CD8-positive, alpha-beta memory T cell (primary cell): ENCODE measurements around the gene KIFC3. TPM values are rescaled to one million over a fixed set of nuclear protein-coding genes. Genes with fewer than 3 reads are reported as not detected.
"Not testable (repeated sequence)": the region's sequence is repeated elsewhere in the genome, so short reads cannot be mapped to it uniquely, and the experiment has no call there.

Experiments
- CTCF ChIA-PET: fragments of 350-600 bp; sonication (Branson Sonifier 250); formaldehyde crosslinking; loops from one replicate; lab custom pipeline; 2021; ENCODE audit warnings: antibody characterized with exemption; lab: Charles Lee
- POLR2A ChIA-PET: fragments of 350-600 bp; sonication (Branson Sonifier 250); formaldehyde crosslinking; loops from one replicate; lab custom pipeline; 2021; ENCODE audit warnings: antibody characterized with exemption; lab: Charles Lee
- DNase-seq, 5 donors: peaks; one replicate each; pipeline versions ENCODE4 v3.0.0 to v3.0.0-alpha.2; 2020 to 2022; ENCODE audit warnings: mixed read lengths in 1 of 5
- H3K27ac ChIP-seq: one replicate; pipeline ENCODE4 v1.7.0; 2013; ENCODE audit warnings: low read depth, mild to moderate bottlenecking, low read length, moderate library complexity
- H3K27me3 ChIP-seq: 2 replicates; pipeline ENCODE4 v1.7.0; 2013; ENCODE audit warnings: low read length, mild to moderate bottlenecking; ENCODE audit not compliant: insufficient read depth, poor library complexity, severe bottlenecking
- H3K36me3 ChIP-seq: 2 replicates; pipeline ENCODE4 v1.7.0; 2013; ENCODE audit warnings: mild to moderate bottlenecking, low read length, moderate library complexity; ENCODE audit not compliant: insufficient read depth
- H3K4me1 ChIP-seq: 2 replicates; pipeline ENCODE4 v1.7.0; 2013; ENCODE audit warnings: mild to moderate bottlenecking, low read length, moderate library complexity; ENCODE audit not compliant: insufficient read depth
- H3K4me3 ChIP-seq: 2 replicates; pipeline ENCODE4 v1.7.0; 2013; ENCODE audit warnings: mild to moderate bottlenecking, low read length
- H3K9me3 ChIP-seq: 2 replicates; pipeline ENCODE4 v1.7.0; 2013; ENCODE audit warnings: mild to moderate bottlenecking, low read length
- H3K27ac Mint-ChIP-seq, 8 donors: one replicate each; pipeline ENCODE4 v1.8.0; 2020 to 2021; ENCODE audit warnings: mixed read lengths in 8 of 8, mild to moderate bottlenecking in 6 of 8, inconsistent platforms in 3 of 8, moderate library complexity in 3 of 8
- H3K27me3 Mint-ChIP-seq, 2 donors: one replicate each; pipeline ENCODE4 v1.8.0; 2020 to 2021; ENCODE audit warnings: mixed read lengths in 2 of 2, mild to moderate bottlenecking in 1 of 2, moderate library complexity in 1 of 2
- H3K36me3 Mint-ChIP-seq, 3 donors: one replicate each; pipeline ENCODE4 v1.8.0; 2020 to 2021; ENCODE audit warnings: mixed read lengths in 3 of 3, inconsistent platforms in 1 of 3, mild to moderate bottlenecking in 1 of 3
- H3K4me1 Mint-ChIP-seq, 3 donors: one replicate each; pipeline ENCODE4 v1.8.0; 2020 to 2021; ENCODE audit warnings: mixed read lengths in 3 of 3, inconsistent platforms in 1 of 3, mild to moderate bottlenecking in 1 of 3
- H3K4me3 Mint-ChIP-seq, 7 donors: one replicate each; pipeline ENCODE4 v1.8.0; 2020 to 2021; ENCODE audit warnings: mixed read lengths in 7 of 7, mild to moderate bottlenecking in 6 of 7, moderate library complexity in 4 of 7, inconsistent platforms in 2 of 7
- H3K9me3 Mint-ChIP-seq, 5 donors: one replicate each; pipeline ENCODE4 v1.8.0; 2020 to 2022; ENCODE audit warnings: mixed read lengths in 5 of 5, mild to moderate bottlenecking in 3 of 5, moderate library complexity in 2 of 5, inconsistent platforms in 1 of 5
- polyA plus RNA-seq: library from polyadenylated mRNA; unstranded; fragments of 300-500 nt; fragmentation: Illumina TruSeq; gene quantifications from one replicate; pipeline ENCODE4 v1.2.3, GENCODE V29; 2021
- total RNA-seq, 2 experiments: library from RNA; stranded (reverse); gene quantifications; one replicate each; pipeline ENCODE4 v1.2.3, GENCODE V29; 2021

Gene KIFC3
- total and polyA plus RNA-seq, 3 experiments from 2014 or later: 0.82 to 3.2 (median 2.9) TPM

DNA sequence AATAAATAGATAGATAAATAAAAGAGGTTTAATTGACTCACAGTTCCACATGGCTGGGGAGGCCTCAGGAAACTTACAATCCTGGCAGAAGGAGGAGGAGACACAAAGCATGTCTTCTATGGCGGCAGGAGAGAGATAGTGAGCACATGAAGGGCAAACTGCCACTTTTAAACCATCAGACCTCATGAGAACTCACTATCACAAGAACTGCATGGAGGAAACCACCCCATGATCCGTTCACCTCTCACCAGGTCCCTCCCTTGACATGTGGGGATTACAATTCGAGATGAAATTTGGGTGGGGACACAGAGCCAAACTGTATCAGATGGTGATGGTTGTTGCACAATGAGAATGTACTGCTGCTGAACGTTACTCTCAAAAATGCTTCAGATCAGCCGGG, 22.5 kb downstream of the KIFC3 start:
- H3K27ac Mint-ChIP-seq, POLR2A ChIA-PET, H3K27me3 Mint-ChIP-seq, H3K36me3 ChIP-seq, H3K9me3 Mint-ChIP-seq, H3K4me3 ChIP-seq, H3K9me3 ChIP-seq, H3K4me3 Mint-ChIP-seq, H3K36me3 Mint-ChIP-seq, DNase-seq, CTCF ChIA-PET, H3K27ac ChIP-seq, H3K4me1 Mint-ChIP-seq, H3K4me1 ChIP-seq, H3K27me3 ChIP-seq: not testable (repeated sequence)

DNA sequence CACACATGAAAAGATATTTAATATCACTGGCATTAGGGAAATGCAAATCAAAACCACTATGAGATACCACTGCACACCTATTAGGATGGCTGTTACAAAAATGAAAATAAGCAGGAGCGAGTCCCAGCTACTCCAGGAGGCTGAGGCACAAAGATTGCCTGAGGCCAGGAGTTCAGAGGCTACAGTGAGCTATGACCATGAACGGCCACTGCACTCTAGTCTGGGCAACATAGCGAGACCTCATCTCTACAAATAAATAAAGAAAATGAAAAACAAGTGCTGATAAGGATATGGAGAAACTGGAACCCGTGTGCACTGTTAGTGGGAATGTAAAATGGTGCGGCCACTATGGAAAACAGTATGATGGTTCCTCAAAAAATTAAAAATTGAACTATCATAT, 23.6 kb downstream of the KIFC3 start:
- Histone ChIP-seq H3K36me3 (no peaks in the 10 kb centered on the region), H3K27ac (no peak overlapping the region), H3K27me3 (no peaks in the 10 kb centered on the region), H3K4me3 (no peak overlapping the region), H3K4me1 (no peaks in the 10 kb centered on the region), H3K9me3 (no peaks in the 10 kb centered on the region)
- ChIA-PET CTCF (no interaction called here), POLR2A (no interaction called here)
- Mint-ChIP-seq H3K27ac (peak overlapping the region in 2 of 8 donors; percentile 84 to 85), H3K4me1 (no peaks in the 10 kb centered on the region), H3K36me3 (no peaks in the 10 kb centered on the region), H3K9me3 (no peaks in the 10 kb centered on the region), H3K27me3 (no peaks in the 10 kb centered on the region), H3K4me3 (no peak overlapping the region)
- no peak for DNase-seq

DNA sequence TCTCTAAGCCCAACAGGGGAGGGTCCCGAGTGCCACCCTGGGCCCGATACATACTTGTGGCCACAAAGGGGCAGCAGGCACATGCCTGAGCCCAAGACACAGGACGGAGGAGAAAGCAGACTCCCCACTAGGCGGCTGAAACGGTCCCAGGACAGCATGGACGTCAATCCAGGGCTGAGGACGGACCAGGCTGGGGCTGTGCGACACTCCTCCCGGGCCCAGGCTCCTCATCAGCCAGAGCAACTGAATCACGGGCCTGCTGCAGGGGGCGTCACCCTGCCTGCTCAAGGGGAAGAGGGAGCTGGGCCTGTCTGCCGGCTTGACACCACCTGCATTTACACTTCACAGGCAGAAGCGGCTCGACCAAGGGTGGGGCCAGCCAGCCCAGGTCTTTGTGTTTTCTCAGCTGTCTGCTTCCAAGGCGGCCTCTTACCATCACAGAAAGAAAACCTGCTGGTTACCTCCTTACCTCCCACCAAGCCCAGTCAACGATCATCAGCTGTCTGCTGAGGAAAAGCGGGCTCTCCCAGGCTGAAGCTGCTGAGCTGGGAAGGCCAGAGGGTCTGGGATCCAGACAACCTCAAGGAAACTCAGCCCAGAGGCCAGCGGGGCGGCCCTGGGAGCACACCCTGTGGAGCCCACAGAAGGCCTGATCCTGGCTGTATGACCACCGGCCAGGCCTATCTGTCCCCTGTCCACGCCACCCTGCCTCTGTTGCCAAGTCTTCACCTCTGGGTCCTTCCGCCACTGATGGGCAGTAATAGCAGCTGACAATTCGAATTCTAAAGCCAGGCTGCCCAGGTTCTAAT, 26.4 kb downstream of the KIFC3 start:
- H3K9me3 ChIP-seq: no peaks in the 10 kb centered on the region
- CTCF ChIA-PET: no interaction called here
- no peak overlapping the region for H3K4me3 ChIP-seq
- no peaks in the 10 kb centered on the region for H3K4me1 ChIP-seq
- DNase-seq: no peak
- no peaks in the 10 kb centered on the region for H3K36me3 Mint-ChIP-seq
- no peak overlapping the region for H3K27ac ChIP-seq
- H3K27me3 ChIP-seq: no peaks in the 10 kb centered on the region
- POLR2A ChIA-PET: no interaction called here
- no peaks in the 10 kb centered on the region for H3K36me3 ChIP-seq
- H3K4me1 Mint-ChIP-seq: no peaks in the 10 kb centered on the region
- no peak overlapping the region for H3K4me3 Mint-ChIP-seq
- H3K27ac Mint-ChIP-seq: peak overlapping the region in 1 of 8 donors; percentile 69
- no peaks in the 10 kb centered on the region for H3K27me3 Mint-ChIP-seq
- H3K9me3 Mint-ChIP-seq: no peaks in the 10 kb centered on the region

DNA sequence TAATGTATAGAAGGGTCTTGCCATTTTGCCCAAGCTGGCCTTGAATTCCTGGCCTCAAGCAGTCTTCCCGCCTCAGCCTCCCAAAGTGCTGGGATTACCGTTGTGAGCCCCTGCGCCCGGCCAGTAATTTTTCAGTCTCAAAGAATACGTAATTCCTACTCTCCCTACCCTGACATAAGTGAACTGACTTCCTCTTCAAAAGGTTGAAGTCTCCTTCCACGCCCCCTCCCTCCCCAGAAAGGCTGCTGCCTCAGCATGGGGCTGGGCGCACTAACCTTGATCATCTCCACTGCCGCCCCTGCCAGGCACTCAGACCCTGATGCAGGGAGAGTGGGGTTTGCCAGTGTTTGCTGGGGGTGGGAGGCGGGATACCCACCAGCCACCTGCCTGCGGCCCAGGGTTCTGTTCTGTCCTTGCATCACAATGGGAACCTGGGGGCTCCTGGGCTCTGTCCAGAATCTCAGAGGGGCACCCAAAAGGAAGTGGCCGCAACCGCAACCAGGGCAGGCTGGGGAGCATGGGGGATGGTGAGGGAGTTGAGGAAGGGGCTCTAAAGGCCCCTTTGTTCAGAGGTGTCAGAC, 27.5 kb downstream of the KIFC3 start:
- H3K36me3 Mint-ChIP-seq: no peaks in the 10 kb centered on the region
- CTCF ChIA-PET: no interaction called here
- DNase-seq: no peak
- POLR2A ChIA-PET: no interaction called here
- H3K4me3 Mint-ChIP-seq: no peak overlapping the region
- no peaks in the 10 kb centered on the region for H3K4me1 Mint-ChIP-seq
- H3K9me3 Mint-ChIP-seq: no peaks in the 10 kb centered on the region
- Histone ChIP-seq H3K4me3 (no peak overlapping the region), H3K4me1 (no peaks in the 10 kb centered on the region), H3K27ac (no peak overlapping the region), H3K9me3 (no peaks in the 10 kb centered on the region), H3K27me3 (no peaks in the 10 kb centered on the region), H3K36me3 (no peaks in the 10 kb centered on the region)
- H3K27me3 Mint-ChIP-seq: no peaks in the 10 kb centered on the region
- no peak overlapping the region for H3K27ac Mint-ChIP-seq

DNA sequence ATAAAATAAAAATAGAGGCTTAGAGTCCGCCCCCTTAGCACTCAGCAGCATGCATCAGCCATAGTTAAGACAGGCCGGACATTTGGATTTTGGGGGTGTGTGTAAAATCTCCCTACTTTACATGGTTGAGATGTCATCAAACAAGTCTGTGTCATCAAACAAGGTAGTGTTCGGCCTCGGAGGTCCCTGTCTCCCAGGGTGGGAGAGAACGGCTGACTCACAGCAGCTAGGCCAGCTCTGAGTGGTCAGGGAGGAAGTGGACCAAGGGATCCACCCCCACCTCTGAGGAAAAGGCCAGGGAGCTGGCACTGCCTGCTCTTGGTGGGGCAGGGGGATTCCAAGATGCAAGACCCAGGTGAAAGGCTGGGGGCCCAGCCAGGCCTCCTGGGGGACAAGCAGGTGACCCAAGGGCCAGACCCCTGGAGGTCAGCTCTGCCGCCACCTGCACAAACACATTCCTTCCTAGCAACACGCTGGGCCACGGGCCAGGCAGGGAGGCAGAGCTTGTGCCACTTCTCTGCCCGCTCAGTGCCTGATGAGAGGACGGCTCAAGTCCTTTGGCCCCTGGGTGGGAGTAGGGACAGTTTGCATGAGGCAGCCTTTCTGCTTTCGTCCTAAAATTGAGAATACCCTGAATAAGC, 28.5 kb downstream of the KIFC3 start:
- no peak overlapping the region for H3K27ac Mint-ChIP-seq
- DNase-seq: no peak
- H3K4me3 Mint-ChIP-seq: no peak overlapping the region
- no peaks in the 10 kb centered on the region for H3K4me1 ChIP-seq
- no peak overlapping the region for H3K27ac ChIP-seq
- no peaks in the 10 kb centered on the region for H3K36me3 ChIP-seq
- no peaks in the 10 kb centered on the region for H3K9me3 Mint-ChIP-seq
- no peaks in the 10 kb centered on the region for H3K4me1 Mint-ChIP-seq
- no peaks in the 10 kb centered on the region for H3K27me3 Mint-ChIP-seq
- H3K4me3 ChIP-seq: no peak overlapping the region
- no peaks in the 10 kb centered on the region for H3K36me3 Mint-ChIP-seq
- H3K27me3 ChIP-seq: no peaks in the 10 kb centered on the region
- ChIA-PET POLR2A (no interaction called here), CTCF (no interaction called here)
- H3K9me3 ChIP-seq: no peaks in the 10 kb centered on the region

DNA sequence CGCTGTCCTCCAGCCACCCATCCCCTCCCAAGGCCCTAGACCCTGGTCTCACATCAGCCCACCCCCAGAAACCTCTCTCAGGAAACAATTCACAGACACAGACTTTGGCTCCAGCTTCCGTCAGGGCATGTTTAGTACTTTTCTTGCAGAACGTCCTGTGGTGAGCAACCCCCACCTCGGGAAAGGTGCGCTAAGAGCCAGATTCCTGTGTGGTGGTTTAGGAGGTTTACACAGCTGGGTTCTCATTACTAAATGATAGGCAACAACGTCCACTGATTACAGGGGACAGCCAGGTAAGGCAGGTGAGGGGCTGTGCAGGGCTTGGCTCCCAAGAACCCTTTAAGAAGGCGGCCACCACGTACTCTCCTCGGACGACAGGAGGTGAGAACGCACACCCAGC, 29.3 kb downstream of the KIFC3 start:
- H3K4me3 Mint-ChIP-seq: no peak overlapping the region
- Histone ChIP-seq H3K4me1 (no peaks in the 10 kb centered on the region), H3K4me3 (no peak overlapping the region), H3K27ac (no peak overlapping the region), H3K27me3 (no peaks in the 10 kb centered on the region), H3K9me3 (no peaks in the 10 kb centered on the region), H3K36me3 (no peaks in the 10 kb centered on the region)
- H3K27ac Mint-ChIP-seq: no peak overlapping the region
- H3K36me3 Mint-ChIP-seq: no peaks in the 10 kb centered on the region
- no peaks in the 10 kb centered on the region for H3K4me1 Mint-ChIP-seq
- ChIA-PET POLR2A (no interaction called here), CTCF (no interaction called here)
- DNase-seq: no peak
- no peaks in the 10 kb centered on the region for H3K27me3 Mint-ChIP-seq
- H3K9me3 Mint-ChIP-seq: no peaks in the 10 kb centered on the region

DNA sequence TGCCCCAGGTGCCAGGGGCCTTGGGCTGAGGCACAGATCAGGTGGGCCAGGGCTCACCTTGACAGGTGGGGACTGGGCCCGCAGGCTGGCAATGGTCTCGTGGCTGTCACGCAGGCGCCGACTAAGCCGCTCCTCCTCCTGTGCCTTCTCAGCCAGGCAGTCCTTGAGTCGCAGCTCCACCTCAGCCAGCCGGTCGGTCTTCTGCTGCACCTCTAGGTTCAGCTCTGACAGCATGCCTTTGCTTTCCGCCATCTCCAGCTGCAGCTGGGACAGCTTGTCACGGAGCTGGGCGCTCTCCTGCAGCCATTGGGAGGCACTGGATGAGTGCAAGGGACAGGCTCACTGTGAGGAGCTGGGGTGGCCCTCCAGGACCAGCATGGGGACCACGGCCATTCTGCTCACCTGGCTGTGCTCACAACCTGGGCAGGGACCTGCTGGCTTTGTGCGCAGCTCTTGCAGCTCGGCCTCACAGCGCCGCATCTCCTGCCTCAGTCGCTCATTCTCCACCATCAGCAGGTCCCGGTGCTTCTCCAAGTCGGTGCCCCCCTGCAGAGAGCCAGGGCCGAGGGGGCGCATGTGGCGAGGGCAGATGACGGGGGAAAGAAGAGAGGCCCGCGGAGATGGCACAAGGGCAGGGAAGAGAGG, 31.0 kb downstream of the KIFC3 start:
- CTCF ChIA-PET: interaction anchor here (1.4 to 1.7 kb wide), 2 partner anchors 91 to 131 kb away, joined by 3 to 4 read pairs; no protein-coding TSS in a partner anchor

DNA sequence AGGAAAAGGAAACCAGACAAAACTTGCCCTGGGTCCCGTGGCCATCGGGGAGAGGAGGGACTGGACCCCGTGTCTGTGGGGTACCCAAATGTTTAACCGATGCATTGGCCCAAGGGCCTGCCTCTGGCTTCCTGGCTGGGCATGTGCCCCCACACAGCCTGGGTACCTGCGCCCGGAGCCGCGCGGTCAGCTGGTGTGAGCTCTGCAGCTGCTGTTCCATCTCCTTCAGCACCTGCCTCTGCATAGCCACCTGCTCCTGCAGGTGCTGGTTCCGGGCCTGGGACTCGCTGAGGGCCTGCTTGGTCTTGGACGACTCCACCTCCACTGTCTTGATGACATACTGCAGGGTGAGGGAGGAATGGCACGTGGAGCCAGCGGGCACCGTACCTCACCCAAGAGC, 31.9 kb downstream of the KIFC3 start:
- Histone ChIP-seq H3K36me3 (no peaks in the 10 kb centered on the region), H3K27me3 (no peaks in the 10 kb centered on the region), H3K27ac (no peak overlapping the region), H3K4me1 (no peaks in the 10 kb centered on the region), H3K9me3 (no peaks in the 10 kb centered on the region), H3K4me3 (no peak overlapping the region)
- Mint-ChIP-seq H3K4me1 (no peaks in the 10 kb centered on the region), H3K27ac (no peak overlapping the region), H3K27me3 (no peaks in the 10 kb centered on the region), H3K4me3 (no peak overlapping the region), H3K36me3 (no peaks in the 10 kb centered on the region), H3K9me3 (no peaks in the 10 kb centered on the region)
- ChIA-PET CTCF (interaction anchor here (1.4 to 1.7 kb wide), 2 partner anchors 92 to 132 kb away, joined by 3 to 4 read pairs; no protein-coding TSS in a partner anchor), POLR2A (no interaction called here)
- no peak for DNase-seq

More for the DNA sequence above, 31.0 kb downstream of the KIFC3 start:
- Mint-ChIP-seq H3K27me3 (no peaks in the 10 kb centered on the region), H3K9me3 (no peaks in the 10 kb centered on the region), H3K27ac (no peak overlapping the region), H3K4me1 (no peaks in the 10 kb centered on the region), H3K36me3 (no peaks in the 10 kb centered on the region), H3K4me3 (no peak overlapping the region)
- Histone ChIP-seq H3K4me3 (no peak overlapping the region), H3K9me3 (no peaks in the 10 kb centered on the region), H3K27me3 (no peaks in the 10 kb centered on the region), H3K4me1 (no peaks in the 10 kb centered on the region), H3K27ac (no peak overlapping the region), H3K36me3 (no peaks in the 10 kb centered on the region)
- POLR2A ChIA-PET: no interaction called here
- DNase-seq: no peak
